HEK293 (cell line): ENCODE measurements around the gene ALOX5.

Experiments used
- PRDM1 ChIP-seq: fragments of 450-650 bp; formaldehyde crosslinking; IDR thresholded peaks from 2 replicates; pipeline ENCODE4; 2016; ENCODE audit warnings: missing biosample characterization, missing genetic modification characterization
- RBAK ChIP-seq: fragments of 450-650 bp; formaldehyde crosslinking; IDR thresholded peaks from 2 replicates; pipeline ENCODE4 v1.5.1; 2016; ENCODE audit warnings: missing biosample characterization, missing genetic modification characterization
- ZBTB8A ChIP-seq: fragments of 450-650 bp; formaldehyde crosslinking; IDR thresholded peaks from 2 replicates; pipeline ENCODE4 v1.5.1; 2016; ENCODE audit warnings: missing biosample characterization, missing genetic modification characterization
- ZNF133 ChIP-seq: fragments of 450-650 bp; formaldehyde crosslinking; IDR thresholded peaks from 2 replicates; pipeline ENCODE4 v1.5.1; 2016; ENCODE audit warnings: missing biosample characterization, missing genetic modification characterization
- ZNF202 ChIP-seq: fragments of 450-650 bp; formaldehyde crosslinking; IDR thresholded peaks from 2 replicates; pipeline ENCODE4 v1.5.1; 2016; ENCODE audit warnings: missing biosample characterization, missing genetic modification characterization, borderline replicate concordance
- ZNF211 ChIP-seq: fragments of 450-650 bp; formaldehyde crosslinking; IDR thresholded peaks from 2 replicates; pipeline ENCODE4 v1.5.1; 2016; ENCODE audit warnings: low read depth, missing biosample characterization, missing genetic modification characterization
- ZNF23 ChIP-seq: fragments of 450-650 bp; formaldehyde crosslinking; IDR thresholded peaks from 2 replicates; pipeline ENCODE4 v1.5.1; 2016; ENCODE audit warnings: missing biosample characterization, missing genetic modification characterization, borderline replicate concordance
- ZNF510 ChIP-seq: fragments of 450-650 bp; formaldehyde crosslinking; IDR thresholded peaks from 2 replicates; pipeline ENCODE4 v1.5.1; 2018; ENCODE audit warnings: mild to moderate bottlenecking, missing genetic modification characterization, missing biosample characterization; ENCODE audit not compliant: insufficient replicate concordance
- ZNF560 ChIP-seq: fragments of 450-650 bp; formaldehyde crosslinking; IDR thresholded peaks from 2 replicates; pipeline ENCODE4 v1.5.1; 2017; ENCODE audit warnings: missing biosample characterization, missing genetic modification characterization, borderline replicate concordance
- ZNF610 ChIP-seq: fragments of 450-650 bp; formaldehyde crosslinking; IDR thresholded peaks from 2 replicates; pipeline ENCODE4 v1.5.1; 2016; ENCODE audit warnings: missing biosample characterization, missing genetic modification characterization, borderline replicate concordance
- TF ChIP-seq, protein P1 (sequence below): fragments of 450-650 bp; formaldehyde crosslinking; IDR thresholded peaks from 2 replicates; pipeline ENCODE4 v1.5.1; 2016; ENCODE audit warnings: missing biosample characterization, missing genetic modification characterization
- TF ChIP-seq, protein P2 (sequence below): fragments of 450-650 bp; formaldehyde crosslinking; IDR thresholded peaks from 2 replicates; pipeline ENCODE4 v1.5.1; 2016; ENCODE audit warnings: missing biosample characterization, missing genetic modification characterization
- TF ChIP-seq, protein P3 (sequence below): fragments of 450-650 bp; formaldehyde crosslinking; IDR thresholded peaks from 2 replicates; pipeline ENCODE4 v1.5.1; 2016; ENCODE audit warnings: missing biosample characterization, missing genetic modification characterization, borderline replicate concordance
- TF ChIP-seq, protein P4 (sequence below): sonication (generic); formaldehyde crosslinking; IDR thresholded peaks from 2 replicates; pipeline ENCODE4 v1.8.1; 2022; ENCODE audit warnings: mild to moderate bottlenecking, moderate library complexity, missing genetic modification reagents

DNA sequence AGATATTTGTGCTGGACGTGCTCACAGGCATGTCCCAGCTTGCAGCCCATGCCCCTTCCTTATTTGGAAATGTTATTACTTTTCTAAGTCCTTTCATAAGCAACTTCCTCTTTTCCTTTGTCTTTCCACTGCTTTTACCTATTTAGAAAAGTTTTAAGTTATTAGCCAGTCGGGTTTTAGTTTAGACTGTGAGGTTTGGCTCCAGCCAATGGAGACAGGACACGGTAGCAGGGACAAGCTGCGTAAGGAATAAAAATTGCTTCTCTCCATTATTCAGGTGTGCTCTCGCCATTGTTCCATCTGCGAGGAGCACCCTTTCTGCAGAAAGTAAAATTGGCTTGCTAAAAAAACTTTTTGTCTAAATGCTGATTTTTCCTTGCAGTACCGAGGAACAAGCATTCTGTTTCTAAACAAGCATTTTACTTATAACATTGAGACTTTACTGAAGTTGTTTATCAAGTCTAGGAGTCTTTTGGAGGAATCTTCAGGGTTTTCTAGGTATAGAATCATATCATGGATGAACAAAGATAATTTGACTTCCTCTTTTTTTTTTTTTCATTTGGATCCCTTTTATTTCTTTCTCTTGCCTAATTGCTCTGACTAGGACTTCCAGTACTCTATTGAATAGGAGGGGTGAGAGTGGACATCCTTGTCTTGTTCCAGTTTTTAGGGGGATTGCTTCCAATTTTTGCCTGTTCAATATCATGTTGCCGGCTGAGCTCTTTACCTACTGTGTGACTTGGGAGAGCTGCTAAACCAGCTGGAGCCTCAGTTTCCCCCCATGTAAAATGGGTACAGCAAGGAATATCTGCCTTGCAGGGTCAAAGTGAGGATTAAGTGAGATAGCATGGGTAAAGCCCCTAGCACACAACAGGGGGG is 63.8 kb downstream of the ALOX5 start:
- TF ChIP-seq, protein P1, sequence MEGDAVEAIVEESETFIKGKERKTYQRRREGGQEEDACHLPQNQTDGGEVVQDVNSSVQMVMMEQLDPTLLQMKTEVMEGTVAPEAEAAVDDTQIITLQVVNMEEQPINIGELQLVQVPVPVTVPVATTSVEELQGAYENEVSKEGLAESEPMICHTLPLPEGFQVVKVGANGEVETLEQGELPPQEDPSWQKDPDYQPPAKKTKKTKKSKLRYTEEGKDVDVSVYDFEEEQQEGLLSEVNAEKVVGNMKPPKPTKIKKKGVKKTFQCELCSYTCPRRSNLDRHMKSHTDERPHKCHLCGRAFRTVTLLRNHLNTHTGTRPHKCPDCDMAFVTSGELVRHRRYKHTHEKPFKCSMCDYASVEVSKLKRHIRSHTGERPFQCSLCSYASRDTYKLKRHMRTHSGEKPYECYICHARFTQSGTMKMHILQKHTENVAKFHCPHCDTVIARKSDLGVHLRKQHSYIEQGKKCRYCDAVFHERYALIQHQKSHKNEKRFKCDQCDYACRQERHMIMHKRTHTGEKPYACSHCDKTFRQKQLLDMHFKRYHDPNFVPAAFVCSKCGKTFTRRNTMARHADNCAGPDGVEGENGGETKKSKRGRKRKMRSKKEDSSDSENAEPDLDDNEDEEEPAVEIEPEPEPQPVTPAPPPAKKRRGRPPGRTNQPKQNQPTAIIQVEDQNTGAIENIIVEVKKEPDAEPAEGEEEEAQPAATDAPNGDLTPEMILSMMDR (tag by site-specific recombination): no peak
- TF ChIP-seq ZNF211 (tag by site-specific recombination) (no peak), ZNF510 (no peak), ZBTB8A (tag by site-specific recombination) (no peak), ZNF133 (tag by site-specific recombination) (no peak), ZNF23 (tag by site-specific recombination) (no peak), PRDM1 (tag by site-specific recombination) (no peak), RBAK (tag by site-specific recombination) (no peak), ZNF560 (tag by site-specific recombination) (no peak), ZNF610 (tag by site-specific recombination) (no peak), ZNF202 (no peak)
- TF ChIP-seq, protein P2, sequence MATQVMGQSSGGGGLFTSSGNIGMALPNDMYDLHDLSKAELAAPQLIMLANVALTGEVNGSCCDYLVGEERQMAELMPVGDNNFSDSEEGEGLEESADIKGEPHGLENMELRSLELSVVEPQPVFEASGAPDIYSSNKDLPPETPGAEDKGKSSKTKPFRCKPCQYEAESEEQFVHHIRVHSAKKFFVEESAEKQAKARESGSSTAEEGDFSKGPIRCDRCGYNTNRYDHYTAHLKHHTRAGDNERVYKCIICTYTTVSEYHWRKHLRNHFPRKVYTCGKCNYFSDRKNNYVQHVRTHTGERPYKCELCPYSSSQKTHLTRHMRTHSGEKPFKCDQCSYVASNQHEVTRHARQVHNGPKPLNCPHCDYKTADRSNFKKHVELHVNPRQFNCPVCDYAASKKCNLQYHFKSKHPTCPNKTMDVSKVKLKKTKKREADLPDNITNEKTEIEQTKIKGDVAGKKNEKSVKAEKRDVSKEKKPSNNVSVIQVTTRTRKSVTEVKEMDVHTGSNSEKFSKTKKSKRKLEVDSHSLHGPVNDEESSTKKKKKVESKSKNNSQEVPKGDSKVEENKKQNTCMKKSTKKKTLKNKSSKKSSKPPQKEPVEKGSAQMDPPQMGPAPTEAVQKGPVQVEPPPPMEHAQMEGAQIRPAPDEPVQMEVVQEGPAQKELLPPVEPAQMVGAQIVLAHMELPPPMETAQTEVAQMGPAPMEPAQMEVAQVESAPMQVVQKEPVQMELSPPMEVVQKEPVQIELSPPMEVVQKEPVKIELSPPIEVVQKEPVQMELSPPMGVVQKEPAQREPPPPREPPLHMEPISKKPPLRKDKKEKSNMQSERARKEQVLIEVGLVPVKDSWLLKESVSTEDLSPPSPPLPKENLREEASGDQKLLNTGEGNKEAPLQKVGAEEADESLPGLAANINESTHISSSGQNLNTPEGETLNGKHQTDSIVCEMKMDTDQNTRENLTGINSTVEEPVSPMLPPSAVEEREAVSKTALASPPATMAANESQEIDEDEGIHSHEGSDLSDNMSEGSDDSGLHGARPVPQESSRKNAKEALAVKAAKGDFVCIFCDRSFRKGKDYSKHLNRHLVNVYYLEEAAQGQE: no peak
- TF ChIP-seq, protein P3, sequence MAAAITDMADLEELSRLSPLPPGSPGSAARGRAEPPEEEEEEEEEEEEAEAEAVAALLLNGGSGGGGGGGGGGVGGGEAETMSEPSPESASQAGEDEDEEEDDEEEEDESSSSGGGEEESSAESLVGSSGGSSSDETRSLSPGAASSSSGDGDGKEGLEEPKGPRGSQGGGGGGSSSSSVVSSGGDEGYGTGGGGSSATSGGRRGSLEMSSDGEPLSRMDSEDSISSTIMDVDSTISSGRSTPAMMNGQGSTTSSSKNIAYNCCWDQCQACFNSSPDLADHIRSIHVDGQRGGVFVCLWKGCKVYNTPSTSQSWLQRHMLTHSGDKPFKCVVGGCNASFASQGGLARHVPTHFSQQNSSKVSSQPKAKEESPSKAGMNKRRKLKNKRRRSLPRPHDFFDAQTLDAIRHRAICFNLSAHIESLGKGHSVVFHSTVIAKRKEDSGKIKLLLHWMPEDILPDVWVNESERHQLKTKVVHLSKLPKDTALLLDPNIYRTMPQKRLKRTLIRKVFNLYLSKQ: no peak
- TF ChIP-seq, protein P4, sequence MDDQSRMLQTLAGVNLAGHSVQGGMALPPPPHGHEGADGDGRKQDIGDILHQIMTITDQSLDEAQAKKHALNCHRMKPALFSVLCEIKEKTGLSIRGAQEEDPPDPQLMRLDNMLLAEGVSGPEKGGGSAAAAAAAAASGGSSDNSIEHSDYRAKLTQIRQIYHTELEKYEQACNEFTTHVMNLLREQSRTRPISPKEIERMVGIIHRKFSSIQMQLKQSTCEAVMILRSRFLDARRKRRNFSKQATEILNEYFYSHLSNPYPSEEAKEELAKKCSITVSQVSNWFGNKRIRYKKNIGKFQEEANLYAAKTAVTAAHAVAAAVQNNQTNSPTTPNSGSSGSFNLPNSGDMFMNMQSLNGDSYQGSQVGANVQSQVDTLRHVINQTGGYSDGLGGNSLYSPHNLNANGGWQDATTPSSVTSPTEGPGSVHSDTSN (CRISPR knock-in tag): no peak
